DMS153 treated with DMSO at 0.1 percent for 48 hours (cell line): Measurements from ENCODE around the gene CNIH3.

ENCODE experiments used
- DNase-seq: peaks from one replicate; lab custom pipeline; 2025; ENCODE audit not compliant: unreplicated experiment; lab: John Stamatoyannopoulos, UW

The CNIH3 gene

GRCh38 chr1:224640587-224640986 is 24.5 kb downstream of the CNIH3 start:
- DNase-seq = no peak

- DNase-seq = peak; percentile 71
These were observed 24.9 kb downstream of the CNIH3 start for GRCh38 chr1:224641030-224641429.

- DNase-seq = no peak
These were observed 27.5 kb downstream of the CNIH3 start for GRCh38 chr1:224643653-224644052.

- peak; percentile 58 for DNase-seq
These were observed 28.5 kb downstream of the CNIH3 start for GRCh38 chr1:224644553-224645154.

GRCh38 chr1:224647449-224647848 is 31.3 kb downstream of the CNIH3 start:
- DNase-seq = no peak

- no peak for DNase-seq
These were observed 34.2 kb downstream of the CNIH3 start for GRCh38 chr1:224650290-224650689.

GRCh38 chr1:224651188-224651587 is 35.1 kb downstream of the CNIH3 start:
- no peak for DNase-seq

- DNase-seq = no peak
These were observed 40.3 kb downstream of the CNIH3 start for GRCh38 chr1:224656392-224656791.

GRCh38 chr1:224660074-224660473 is 44.0 kb downstream of the CNIH3 start:
- no peak for DNase-seq

- no peak for DNase-seq
These were observed 46.8 kb downstream of the CNIH3 start for GRCh38 chr1:224662870-224663269.

GRCh38 chr1:224665016-224665415 is 48.9 kb downstream of the CNIH3 start:
- no peak for DNase-seq

- DNase-seq = no peak
These were observed 50.0 kb downstream of the CNIH3 start for GRCh38 chr1:224666078-224666477.

- no peak for DNase-seq
These were observed 50.8 kb downstream of the CNIH3 start for GRCh38 chr1:224666913-224667312.

- DNase-seq = peak; percentile 35
These were observed 52.9 kb downstream of the CNIH3 start for GRCh38 chr1:224668984-224669383.

- no peak for DNase-seq
These were observed 53.3 kb downstream of the CNIH3 start for GRCh38 chr1:224669403-224669802.

- DNase-seq = no peak
These were observed 54.4 kb downstream of the CNIH3 start for GRCh38 chr1:224670506-224670905.

GRCh38 chr1:224671076-224671475 is 55.0 kb downstream of the CNIH3 start:
- DNase-seq = no peak

GRCh38 chr1:224673141-224673540 is 57.0 kb downstream of the CNIH3 start:
- DNase-seq = no peak

GRCh38 chr1:224675590-224675989 is 59.5 kb downstream of the CNIH3 start:
- no peak for DNase-seq

GRCh38 chr1:224676551-224676950 is 60.4 kb downstream of the CNIH3 start:
- no peak for DNase-seq

- no peak for DNase-seq
These were observed 62.1 kb downstream of the CNIH3 start for GRCh38 chr1:224678168-224678567.

GRCh38 chr1:224679606-224680005 is 63.5 kb downstream of the CNIH3 start:
- DNase-seq = no peak

GRCh38 chr1:224681816-224682215 is 65.7 kb downstream of the CNIH3 start:
- DNase-seq = no peak
